Measurements from ENCODE around the gene PLD4. TPM values are rescaled to one million over a fixed set of nuclear protein-coding genes. Genes with fewer than 3 reads are reported as not detected.
"Not testable (repeated sequence)": the region's sequence is repeated elsewhere in the genome, so short reads cannot be mapped to it uniquely, and the experiment has no call there.

PLD4 gene
- total and polyA plus RNA-seq, 2 of the 8 experiments (the other 6 are each of a cell fraction or from before 2014, with no cell fraction given) = 0.05 TPM; not detected in 1

DNA sequence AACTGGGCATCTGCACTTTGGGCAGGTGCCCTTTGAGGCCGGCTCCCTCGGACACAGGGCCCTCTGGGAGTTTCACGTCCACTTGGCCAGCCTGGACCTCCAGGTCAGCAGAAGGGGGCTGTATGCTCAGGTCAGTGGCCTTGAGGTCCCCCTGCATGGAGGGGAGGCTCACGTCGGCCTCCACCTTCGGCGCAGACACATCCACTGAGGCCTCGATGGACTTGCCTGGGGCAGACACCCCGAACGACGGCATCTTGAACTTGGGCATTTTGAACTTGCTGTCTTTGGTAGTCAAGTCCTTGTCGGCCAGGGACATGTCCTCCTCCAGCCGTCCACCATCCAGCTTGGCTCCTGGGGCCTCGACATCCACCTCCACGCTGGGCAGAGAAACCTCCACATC lies 26.0 kb downstream of the PLD4 start:
- H3K23ac ChIP-seq (ENCODE audit: insufficient read length); H2AK5ac ChIP-seq (ENCODE audit: low read depth, low read length); H4K8ac ChIP-seq (ENCODE audit: extremely low read depth, insufficient read depth, low read length); H3K36me3 ChIP-seq (ENCODE audit: control insufficient read depth in 2 of 4, insufficient read depth in 4 of 4, low read length in 3 of 4); H2BK5ac ChIP-seq (ENCODE audit: low read depth, low read length); FAIRE-seq; DNase-seq (ENCODE audit: low read depth in 1 of 2, low spot score in 2 of 2); H3K79me1 ChIP-seq (ENCODE audit: low read depth, low read length); H3K9ac ChIP-seq (replicated peaks in 1 of 4; ENCODE audit: extremely low read depth in 1 of 4, low read depth in 3 of 4, low read length in 3 of 4); CTCF ChIA-PET (ENCODE audit: partially characterized antibody); H3K4ac ChIP-seq (replicated peaks; ENCODE audit: insufficient read length, low read depth, low read length); H3K4me1 ChIP-seq (replicated peaks in 1 of 4; ENCODE audit: control insufficient read depth in 3 of 4, insufficient read depth in 4 of 4, low read length in 3 of 4); H3K27ac ChIP-seq (ENCODE audit: low read depth, low read length); H4K5ac ChIP-seq (ENCODE audit: insufficient read length, low read depth, low read length); H3K4me3 ChIP-seq (ENCODE audit: extremely low read depth in 1 of 4, insufficient read depth in 2 of 4, low read depth in 3 of 4, low read length in 4 of 4); H2BK20ac ChIP-seq (ENCODE audit: low read length); H3K23me2 ChIP-seq (ENCODE audit: low read depth, low read length); H3K27me3 ChIP-seq (replicated peaks in 1 of 4; ENCODE audit: control insufficient read depth in 3 of 4, extremely low read depth in 1 of 4, insufficient read depth in 3 of 4, low read length in 3 of 4); H4K20me1 ChIP-seq (replicated peaks in 1 of 2; ENCODE audit: control insufficient read depth in 1 of 2, insufficient read depth in 2 of 2, low read length in 2 of 2); H2BK12ac ChIP-seq (ENCODE audit: low read depth, low read length); POLR2A ChIA-PET (ENCODE audit: partially characterized antibody); H3K79me2 ChIP-seq (ENCODE audit: control insufficient read depth in 1 of 2, insufficient read depth in 2 of 2, low read length in 2 of 2); H2BK120ac ChIP-seq (replicated peaks; ENCODE audit: low read depth, low read length); H3K18ac ChIP-seq (ENCODE audit: extremely low read depth, low read length); H2AFZ ChIP-seq (ENCODE audit: low read length); H4K91ac ChIP-seq (replicated peaks; ENCODE audit: insufficient read length, low read length); H3K14ac ChIP-seq (ENCODE audit: insufficient read length); H2BK15ac ChIP-seq (ENCODE audit: low read length); H3K4me2 ChIP-seq (ENCODE audit: insufficient read depth in 1 of 2, low read depth in 2 of 2, low read length in 2 of 2); H3K56ac ChIP-seq (replicated peaks; ENCODE audit: insufficient read length, low read depth, low read length): not testable (repeated sequence)
- peaks cover 0 to 53% of the 10 kb centered on the region in 2 experiments; a peak in 1 of 4 replicates for H3K9me3 ChIP-seq (ENCODE audit: insufficient read depth in 2 of 2, low read depth in 1 of 2, low read length in 1 of 2)
- 74% methylated on average over 7 of the region's 15 CpGs; no CpG with 5 or more reads in 1 of the 2 experiments for WGBS, 2 experiments (ENCODE audit: extremely low coverage in 1 of 2, insufficient coverage in 1 of 2, insufficient read length in 1 of 2, insufficient replicate concordance in 2 of 2, low coverage in 1 of 2, low lambda C conversion rate in 2 of 2, missing lambda C conversion rate in 1 of 2)

DNA sequence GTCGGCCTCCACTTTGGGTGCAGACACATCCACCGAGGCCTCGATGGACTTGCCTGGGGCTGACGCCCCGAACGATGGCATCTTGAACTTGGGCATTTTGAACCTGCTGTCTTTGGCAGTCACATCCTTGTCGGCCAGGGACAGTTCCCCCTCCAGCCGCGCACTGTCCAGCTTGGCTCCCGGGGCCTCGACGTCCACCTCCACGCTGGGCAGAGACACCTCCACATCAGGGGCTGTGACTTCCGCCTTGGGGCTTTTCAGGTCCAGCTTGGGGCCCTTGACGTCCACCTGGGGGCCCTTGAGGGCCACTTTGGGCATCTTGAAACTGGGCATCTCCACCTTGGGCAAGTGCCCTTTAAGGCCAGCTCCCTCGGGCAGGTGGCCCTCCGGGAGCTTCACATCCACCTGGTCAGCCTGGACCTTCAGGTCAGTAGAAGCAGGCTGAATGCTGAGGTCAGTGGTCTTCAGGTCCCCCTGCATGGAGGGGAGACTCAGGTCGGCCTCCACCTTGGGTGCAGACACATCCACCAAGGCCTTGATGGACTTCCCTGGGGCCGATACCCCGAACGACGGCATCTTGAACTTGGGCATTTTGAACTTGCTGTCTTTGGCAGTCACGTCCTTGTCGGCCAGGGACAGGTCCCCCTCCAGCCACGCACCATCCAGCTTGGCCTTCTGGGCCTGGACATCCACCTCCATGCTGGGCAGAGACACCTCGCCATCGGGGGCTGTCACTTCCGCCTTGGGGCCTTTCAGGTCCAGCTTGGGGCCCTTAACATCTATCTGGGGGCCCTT lies 27.4 kb downstream of the PLD4 start:
- H3K56ac ChIP-seq (replicated peaks; ENCODE audit: insufficient read length, low read depth, low read length); H2BK20ac ChIP-seq (ENCODE audit: low read length); H3K4me2 ChIP-seq (ENCODE audit: insufficient read depth in 1 of 2, low read depth in 2 of 2, low read length in 2 of 2); FAIRE-seq; H3K23me2 ChIP-seq (ENCODE audit: low read depth, low read length); H2AK5ac ChIP-seq (ENCODE audit: low read depth, low read length); H4K8ac ChIP-seq (ENCODE audit: extremely low read depth, insufficient read depth, low read length); H3K4ac ChIP-seq (replicated peaks; ENCODE audit: insufficient read length, low read depth, low read length); H3K4me3 ChIP-seq (ENCODE audit: extremely low read depth in 1 of 4, insufficient read depth in 2 of 4, low read depth in 3 of 4, low read length in 4 of 4); H3K9ac ChIP-seq (replicated peaks in 1 of 4; ENCODE audit: extremely low read depth in 1 of 4, low read depth in 3 of 4, low read length in 3 of 4); H2BK15ac ChIP-seq (ENCODE audit: low read length); H3K18ac ChIP-seq (ENCODE audit: extremely low read depth, low read length); H3K27ac ChIP-seq (ENCODE audit: low read depth, low read length); H2BK5ac ChIP-seq (ENCODE audit: low read depth, low read length); H3K27me3 ChIP-seq (replicated peaks in 1 of 4; ENCODE audit: control insufficient read depth in 3 of 4, extremely low read depth in 1 of 4, insufficient read depth in 3 of 4, low read length in 3 of 4); H3K14ac ChIP-seq (ENCODE audit: insufficient read length); H3K79me2 ChIP-seq (ENCODE audit: control insufficient read depth in 1 of 2, insufficient read depth in 2 of 2, low read length in 2 of 2); H4K91ac ChIP-seq (replicated peaks; ENCODE audit: insufficient read length, low read length); H3K79me1 ChIP-seq (ENCODE audit: low read depth, low read length); H3K36me3 ChIP-seq (ENCODE audit: control insufficient read depth in 2 of 4, insufficient read depth in 4 of 4, low read length in 3 of 4); H3K23ac ChIP-seq (ENCODE audit: insufficient read length); POLR2A ChIA-PET (ENCODE audit: partially characterized antibody); H4K5ac ChIP-seq (ENCODE audit: insufficient read length, low read depth, low read length); H2BK120ac ChIP-seq (replicated peaks; ENCODE audit: low read depth, low read length); H3K4me1 ChIP-seq (replicated peaks in 1 of 4; ENCODE audit: control insufficient read depth in 3 of 4, insufficient read depth in 4 of 4, low read length in 3 of 4); H2BK12ac ChIP-seq (ENCODE audit: low read depth, low read length); H2AFZ ChIP-seq (ENCODE audit: low read length); DNase-seq (ENCODE audit: low read depth in 1 of 2, low spot score in 2 of 2); H4K20me1 ChIP-seq (replicated peaks in 1 of 2; ENCODE audit: control insufficient read depth in 1 of 2, insufficient read depth in 2 of 2, low read length in 2 of 2): not testable (repeated sequence)
- CTCF ChIA-PET (ENCODE audit: partially characterized antibody) = interaction anchor here (0.7 kb wide), 1 partner anchor 14 kb away, joined by 3 read pairs; no protein-coding TSS in a partner anchor
- peaks cover 0 to 43% of the 10 kb centered on the region in 2 experiments; a peak in 1 of 4 replicates for H3K9me3 ChIP-seq (ENCODE audit: insufficient read depth in 2 of 2, low read depth in 1 of 2, low read length in 1 of 2)
- 88% methylated on average over 21 of the region's 28 CpGs; no CpG with 5 or more reads in 1 of the 2 experiments for WGBS, 2 experiments (ENCODE audit: extremely low coverage in 1 of 2, insufficient coverage in 1 of 2, insufficient read length in 1 of 2, insufficient replicate concordance in 2 of 2, low coverage in 1 of 2, low lambda C conversion rate in 2 of 2, missing lambda C conversion rate in 1 of 2)

All from H1 (cell line).